IMR-90 (cell line): Measurements from ENCODE around the gene PLCZ1.

Experiments used
- BHLHE40 ChIP-seq: fragments of 150-350 bp; IDR thresholded peaks from 2 replicates; pipeline ENCODE4 v1.6.1; 2016; ENCODE audit warnings: mild to moderate bottlenecking, low read depth, low read length
- CEBPB ChIP-seq: IDR thresholded peaks from 2 replicates; pipeline ENCODE4 v1.6.1; 2012; ENCODE audit warnings: low read depth, low read length, improper control_type of control experiment
- CHD1 ChIP-seq: IDR thresholded peaks from 2 replicates; pipeline ENCODE4 v1.6.1; 2012; ENCODE audit warnings: low read depth, low read length, improper control_type of control experiment
- MAFK ChIP-seq: IDR thresholded peaks from 2 replicates; pipeline ENCODE4 v1.6.1; 2012; ENCODE audit warnings: low read depth, low read length, improper control_type of control experiment
- POLR2A ChIP-seq: IDR thresholded peaks from 2 replicates; pipeline ENCODE4 v1.6.1; 2012; ENCODE audit warnings: mild to moderate bottlenecking, low read depth, low read length
- RAD21 ChIP-seq: IDR thresholded peaks from 2 replicates; pipeline ENCODE4 v1.6.1; 2012; ENCODE audit warnings: low read length, improper control_type of control experiment
- TF ChIP-seq, protein P1 (sequence below): conservative IDR thresholded peaks from 2 replicates; pipeline ENCODE4 v1.5.1; 2012; ENCODE audit warnings: mild to moderate bottlenecking, low read depth, low read length, improper control_type of control experiment
- TF ChIP-seq, protein P2 (sequence below): fragments of 150-350 bp; IDR thresholded peaks from 2 replicates; pipeline ENCODE4 v1.6.1; 2016; ENCODE audit warnings: low read depth, mild to moderate bottlenecking, low read length, moderate library complexity, borderline replicate concordance
- TF ChIP-seq, protein P3 (sequence below): fragments of 150-350 bp; IDR thresholded peaks from 2 replicates; pipeline ENCODE4 v1.6.1; 2017; ENCODE audit warnings: mild to moderate bottlenecking, antibody characterized with exemption, low read length, low read depth

DNA sequence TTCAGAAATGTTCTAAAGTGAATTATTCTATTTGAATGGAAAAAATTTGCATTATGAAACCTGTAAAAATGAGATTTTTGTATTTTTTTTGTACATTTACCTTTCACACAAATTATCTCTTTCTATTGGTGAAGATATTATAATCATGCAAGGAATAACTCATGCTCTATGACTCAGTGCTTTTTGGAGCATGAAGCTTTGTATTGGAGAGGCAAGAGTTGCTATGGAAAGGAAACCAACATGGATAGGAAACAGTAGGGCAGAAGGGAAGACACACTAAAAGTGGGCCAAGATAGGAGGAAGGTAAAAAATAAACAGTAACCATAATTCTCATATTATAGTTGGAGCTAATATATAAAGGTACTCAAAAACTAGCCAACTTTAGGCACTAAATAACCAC is 79.0 kb downstream of the PLCZ1 start:
- no peak for TF ChIP-seq BHLHE40
- TF ChIP-seq, protein P1, sequence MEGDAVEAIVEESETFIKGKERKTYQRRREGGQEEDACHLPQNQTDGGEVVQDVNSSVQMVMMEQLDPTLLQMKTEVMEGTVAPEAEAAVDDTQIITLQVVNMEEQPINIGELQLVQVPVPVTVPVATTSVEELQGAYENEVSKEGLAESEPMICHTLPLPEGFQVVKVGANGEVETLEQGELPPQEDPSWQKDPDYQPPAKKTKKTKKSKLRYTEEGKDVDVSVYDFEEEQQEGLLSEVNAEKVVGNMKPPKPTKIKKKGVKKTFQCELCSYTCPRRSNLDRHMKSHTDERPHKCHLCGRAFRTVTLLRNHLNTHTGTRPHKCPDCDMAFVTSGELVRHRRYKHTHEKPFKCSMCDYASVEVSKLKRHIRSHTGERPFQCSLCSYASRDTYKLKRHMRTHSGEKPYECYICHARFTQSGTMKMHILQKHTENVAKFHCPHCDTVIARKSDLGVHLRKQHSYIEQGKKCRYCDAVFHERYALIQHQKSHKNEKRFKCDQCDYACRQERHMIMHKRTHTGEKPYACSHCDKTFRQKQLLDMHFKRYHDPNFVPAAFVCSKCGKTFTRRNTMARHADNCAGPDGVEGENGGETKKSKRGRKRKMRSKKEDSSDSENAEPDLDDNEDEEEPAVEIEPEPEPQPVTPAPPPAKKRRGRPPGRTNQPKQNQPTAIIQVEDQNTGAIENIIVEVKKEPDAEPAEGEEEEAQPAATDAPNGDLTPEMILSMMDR, result no peak
- TF ChIP-seq CHD1, result no peak
- TF ChIP-seq MAFK, result no peak
- TF ChIP-seq, protein P2, sequence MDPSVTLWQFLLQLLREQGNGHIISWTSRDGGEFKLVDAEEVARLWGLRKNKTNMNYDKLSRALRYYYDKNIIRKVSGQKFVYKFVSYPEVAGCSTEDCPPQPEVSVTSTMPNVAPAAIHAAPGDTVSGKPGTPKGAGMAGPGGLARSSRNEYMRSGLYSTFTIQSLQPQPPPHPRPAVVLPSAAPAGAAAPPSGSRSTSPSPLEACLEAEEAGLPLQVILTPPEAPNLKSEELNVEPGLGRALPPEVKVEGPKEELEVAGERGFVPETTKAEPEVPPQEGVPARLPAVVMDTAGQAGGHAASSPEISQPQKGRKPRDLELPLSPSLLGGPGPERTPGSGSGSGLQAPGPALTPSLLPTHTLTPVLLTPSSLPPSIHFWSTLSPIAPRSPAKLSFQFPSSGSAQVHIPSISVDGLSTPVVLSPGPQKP, result no peak
- TF ChIP-seq POLR2A, result no peak
- TF ChIP-seq, protein P3, sequence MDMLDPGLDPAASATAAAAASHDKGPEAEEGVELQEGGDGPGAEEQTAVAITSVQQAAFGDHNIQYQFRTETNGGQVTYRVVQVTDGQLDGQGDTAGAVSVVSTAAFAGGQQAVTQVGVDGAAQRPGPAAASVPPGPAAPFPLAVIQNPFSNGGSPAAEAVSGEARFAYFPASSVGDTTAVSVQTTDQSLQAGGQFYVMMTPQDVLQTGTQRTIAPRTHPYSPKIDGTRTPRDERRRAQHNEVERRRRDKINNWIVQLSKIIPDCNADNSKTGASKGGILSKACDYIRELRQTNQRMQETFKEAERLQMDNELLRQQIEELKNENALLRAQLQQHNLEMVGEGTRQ, result no peak
- no peak for TF ChIP-seq CEBPB
- TF ChIP-seq RAD21, result no peak
